Vagina (tissue), 2 donors: Measurements from ENCODE around the gene OBSL1. TPM values are rescaled to one million over a fixed set of nuclear protein-coding genes. Genes with fewer than 3 reads are reported as not detected.

Experiments used
- DNase-seq, 2 donors: peaks; one replicate each; pipeline ENCODE4 v3.0.0-alpha.2; 2017; ENCODE audit errors: extremely low spot score in 2 of 2
- H3K27ac ChIP-seq: fragments of 200-600 bp; sonication (generic); one replicate; pipeline ENCODE4 v1.5.1; 2019
- H3K27me3 ChIP-seq: fragments of 200-600 bp; sonication (generic); one replicate; pipeline ENCODE4 v1.5.1; 2019
- H3K36me3 ChIP-seq, 2 donors: fragments of 200-600 bp; sonication (generic); one replicate each; pipeline ENCODE4 v1.5.1; 2017 to 2019
- H3K4me1 ChIP-seq: fragments of 200-600 bp; sonication (generic); one replicate; pipeline ENCODE4 v1.5.1; 2019
- H3K4me3 ChIP-seq, 2 donors: fragments of 200-600 bp; sonication (generic); 1 replicate in 1 of 2; 2 replicates in 1 of 2; pipeline ENCODE4 v1.5.1; 2016 to 2019
- H3K9me3 ChIP-seq: fragments of 200-600 bp; sonication (generic); one replicate; pipeline ENCODE4 v1.5.1; 2019
- CTCF ChIP-seq, 3 experiments: fragments of 450-650 bp in 2 of 3; fragments of 200-600 bp in 1 of 3; sonication (generic) in 1 of 3; IDR thresholded peaks; one replicate each; pipeline ENCODE4 v1.5.1; 2017 to 2019; ENCODE audit warnings: antibody characterized with exemption in 3 of 3, mild to moderate bottlenecking in 2 of 3, moderate library complexity in 2 of 3
- POLR2A ChIP-seq, 2 donors: fragments of 450-650 bp; IDR thresholded peaks; one replicate each; pipeline ENCODE4 v1.6.1; 2017; ENCODE audit warnings: antibody characterized with exemption in 2 of 2, mild to moderate bottlenecking in 2 of 2, moderate library complexity in 2 of 2
- POLR2AphosphoS5 ChIP-seq, 2 donors: sonication (generic); formaldehyde crosslinking; IDR thresholded peaks; one replicate each; pipeline ENCODE4 v1.9.0; 2017; ENCODE audit warnings: antibody characterized with exemption in 2 of 2, mild to moderate bottlenecking in 2 of 2, low read depth in 1 of 2; ENCODE audit not compliant: insufficient read depth in 1 of 2
- intact Hi-C: fragments of 100-400 bp; cut with DNase I; formaldehyde crosslinking; loops from one replicate; pipeline ENCODE4 v1.15.1; 2023
- total RNA-seq: library from RNA; depleted of rRNA; stranded (reverse); fragments of >200 nt; gene quantifications from one replicate; pipeline ENCODE4 v1.2.3, GENCODE V29; 2016

OBSL1 gene
- total RNA-seq, 1 donor from 2014 or later: 53.0 TPM

DNA sequence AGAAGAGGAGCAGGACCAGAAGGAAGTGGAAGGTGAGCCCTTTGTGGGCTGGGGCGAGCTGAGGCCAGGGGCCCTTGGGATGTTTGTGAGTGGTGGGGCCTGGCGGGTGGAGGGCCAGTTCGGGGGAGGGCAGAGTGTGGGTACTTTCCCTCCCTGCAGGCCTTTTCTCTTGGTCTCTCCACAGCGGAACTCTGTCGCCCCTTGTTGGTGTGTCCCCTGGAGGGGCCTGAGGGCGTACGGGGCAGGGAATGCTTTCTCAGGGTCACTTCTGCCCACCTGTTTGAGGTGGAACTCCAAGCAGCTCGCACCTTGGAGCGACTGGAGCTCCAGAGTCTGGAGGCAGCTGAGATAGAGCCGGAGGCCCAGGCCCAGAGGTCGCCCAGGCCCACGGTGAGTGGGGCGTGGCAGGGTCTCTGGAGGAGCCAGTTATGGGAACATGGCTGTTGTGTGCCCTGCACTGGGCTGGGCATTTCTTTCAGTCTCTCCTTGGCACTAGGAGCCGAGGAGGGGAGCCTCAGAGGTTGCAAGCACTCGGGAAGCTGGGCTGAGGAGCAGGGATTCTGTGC is 37.1 kb upstream of the OBSL1 start:
- Histone ChIP-seq H3K36me3 (peaks cover 0 to 40% of the 10 kb centered on the region in 2 donors), H3K4me1 (no peaks in the 10 kb centered on the region), H3K4me3 (no peak overlapping the region), H3K27me3 (no peaks in the 10 kb centered on the region), H3K27ac (no peak overlapping the region), H3K9me3 (no peaks in the 10 kb centered on the region)
- DNase-seq: no peak
- TF ChIP-seq POLR2AphosphoS5 (IDR thresholded peaks at IDR 0.05; ENCODE audit: insufficient read depth in 1 of 2, low read depth in 1 of 2) (no peak), CTCF (IDR thresholded peaks at IDR 0.05) (no peak), POLR2A (IDR thresholded peaks at IDR 0.05) (no peak)
- intact Hi-C loops: no loop called here

- no peak for DNase-seq
- H3K36me3 ChIP-seq: peaks cover 0 to 40% of the 10 kb centered on the region in 2 donors
- no peak overlapping the region for H3K27ac ChIP-seq
- H3K4me3 ChIP-seq: no peak overlapping the region
- intact Hi-C loops: no loop called here
- no peaks in the 10 kb centered on the region for H3K4me1 ChIP-seq
- H3K27me3 ChIP-seq: no peaks in the 10 kb centered on the region
- TF ChIP-seq POLR2A (IDR thresholded peaks at IDR 0.05) (no peak), POLR2AphosphoS5 (IDR thresholded peaks at IDR 0.05; ENCODE audit: insufficient read depth in 1 of 2, low read depth in 1 of 2) (no peak), CTCF (IDR thresholded peaks at IDR 0.05) (no peak)
- no peaks in the 10 kb centered on the region for H3K9me3 ChIP-seq
These were observed 36.6 kb upstream of the OBSL1 start for GRCh38 chr2:219607931-219608330.

GRCh38 chr2:219605607-219605954 is 34.2 kb upstream of the OBSL1 start:
- Histone ChIP-seq H3K9me3 (no peaks in the 10 kb centered on the region), H3K27ac (no peak overlapping the region), H3K4me1 (no peaks in the 10 kb centered on the region), H3K4me3 (no peak overlapping the region), H3K36me3 (peaks cover 0 to 51% of the 10 kb centered on the region in 2 donors), H3K27me3 (no peaks in the 10 kb centered on the region)
- TF ChIP-seq CTCF (IDR thresholded peaks at IDR 0.05): no peak
- intact Hi-C loops: no loop called here
- no peak for DNase-seq

DNA sequence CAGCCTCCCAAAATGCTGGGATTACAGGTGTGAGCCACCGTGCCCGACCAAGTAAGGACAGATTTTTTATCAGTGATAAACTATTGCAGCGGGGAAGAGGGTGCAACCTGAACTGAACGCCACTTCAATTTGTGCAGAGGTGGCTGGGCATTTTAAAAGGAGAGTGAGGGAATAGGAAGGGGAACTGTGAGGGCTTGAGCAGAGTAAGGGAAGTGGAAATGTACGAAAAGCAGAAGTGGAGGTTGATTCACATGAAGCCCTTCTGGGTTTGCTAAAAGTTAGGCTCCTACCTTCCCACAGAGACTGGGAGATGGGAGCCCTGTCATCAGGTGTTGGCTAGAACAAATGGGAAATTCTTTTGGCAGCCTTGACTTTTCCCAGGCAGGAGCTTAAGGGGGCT is 32.4 kb upstream of the OBSL1 start:
- no peak overlapping the region for H3K4me3 ChIP-seq
- DNase-seq: no peak
- no peaks in the 10 kb centered on the region for H3K27me3 ChIP-seq
- H3K9me3 ChIP-seq: no peaks in the 10 kb centered on the region
- peaks cover 0 to 48% of the 10 kb centered on the region in 2 donors for H3K36me3 ChIP-seq
- H3K4me1 ChIP-seq: no peaks in the 10 kb centered on the region
- no peak overlapping the region for H3K27ac ChIP-seq
- TF ChIP-seq POLR2AphosphoS5 (IDR thresholded peaks at IDR 0.05; ENCODE audit: insufficient read depth in 1 of 2, low read depth in 1 of 2) (no peak), POLR2A (IDR thresholded peaks at IDR 0.05) (no peak), CTCF (IDR thresholded peaks at IDR 0.05) (no peak)
- intact Hi-C loops: no loop called here

GRCh38 chr2:219598308-219599078 is 27.2 kb upstream of the OBSL1 start:
- Histone ChIP-seq H3K9me3 (no peaks in the 10 kb centered on the region), H3K36me3 (peaks cover 0 to 18% of the 10 kb centered on the region in 2 donors), H3K27me3 (no peaks in the 10 kb centered on the region), H3K4me1 (peaks cover 15% of the 10 kb centered on the region), H3K4me3 (peak overlapping the region; percentile 57 to 58), H3K27ac (peak overlapping the region; percentile 76)
- intact Hi-C loops: no loop called here
- DNase-seq: no peak
- no peak for TF ChIP-seq POLR2AphosphoS5 (IDR thresholded peaks at IDR 0.05; ENCODE audit: insufficient read depth in 1 of 2, low read depth in 1 of 2)
- no peak for TF ChIP-seq CTCF (IDR thresholded peaks at IDR 0.05)
